Right lobe of liver (tissue), 6 donors: ENCODE data around the gene RBFOX1. TPM values are rescaled to one million over a fixed set of nuclear protein-coding genes. Genes with fewer than 3 reads are reported as not detected.

Source experiments
- ATAC-seq, 4 donors: fragments of 200-7000 bp; cut with Tn5 transposase; one replicate each; pipeline ENCODE4 v1.9.1; 2020; ENCODE audit warnings: mild to moderate bottlenecking in 4 of 4, moderate library complexity in 4 of 4
- DNase-seq, 3 donors: peaks; one replicate each; pipeline ENCODE4 v3.0.0-alpha.2; 2020
- H3K27ac ChIP-seq, 3 donors: fragments of 200-600 bp; one replicate each; pipeline ENCODE4 v1.8.0; 2022
- H3K27me3 ChIP-seq, 2 donors: fragments of 200-600 bp; one replicate each; pipeline ENCODE4 v1.8.0; 2022
- H3K36me3 ChIP-seq, 4 donors: fragments of 200-600 bp; sonication (generic) in 1 of 4; one replicate each; pipeline versions ENCODE4 v1.5.1 to v1.8.0; 2017 to 2022; ENCODE audit warnings: control low read depth in 1 of 4
- H3K4me1 ChIP-seq, 4 donors: fragments of 200-600 bp; sonication (generic) in 1 of 4; one replicate each; pipeline versions ENCODE4 v1.5.1 to v1.8.0; 2017 to 2022; ENCODE audit warnings: control low read depth in 1 of 4
- H3K4me3 ChIP-seq, 3 donors: fragments of 200-600 bp; one replicate each; pipeline ENCODE4 v1.8.0; 2022
- H3K9me3 ChIP-seq, 4 donors: fragments of 200-600 bp; sonication (generic) in 1 of 4; one replicate each; pipeline versions ENCODE4 v1.5.1 to v1.8.0; 2017 to 2022; ENCODE audit warnings: control low read depth in 1 of 4
- POLR2A ChIP-seq: fragments of 450-650 bp; IDR thresholded peaks from one replicate; pipeline ENCODE4 v1.6.1; 2017; ENCODE audit warnings: antibody characterized with exemption, mild to moderate bottlenecking
- WGBS: methylation state at CpG from one replicate; pipeline ENCODE4 v1.1.6; 2018; ENCODE audit warnings: low coverage, low lambda C conversion rate; ENCODE audit not compliant: insufficient coverage; ENCODE audit errors: missing lambda C conversion rate; 5-methylcytosine and 5-hydroxymethylcytosine counted together
- intact Hi-C, 2 donors: fragments of 100-400 bp; cut with DNase I; formaldehyde crosslinking; loops; one replicate each; pipeline versions ENCODE4 v1.11.2 to v1.14.1; 2022
- total RNA-seq, 6 experiments: library from RNA; depleted of rRNA in 2 of 6; stranded (reverse); fragments of >200 nt in 2 of 6; fragmentation: NEBNext Ultra II Directional in 3 of 6; extraction: Animal tissue kit (Norgen Biotek cat#: 25700) in 3 of 6; gene quantifications; one replicate each; pipeline versions ENCODE4 v1.1.0 to v1.2.4, GENCODE V29; 2016 to 2023
- TF ChIP-seq, protein P1 (sequence below), 4 donors: fragments of 200-600 bp in 3 of 4; fragments of 450-650 bp in 1 of 4; IDR thresholded peaks; one replicate each; pipeline versions ENCODE4 v1.5.1 to v1.8.0; 2016 to 2022; ENCODE audit warnings: antibody characterized with exemption in 4 of 4, mild to moderate bottlenecking in 2 of 4
- donor health status: DM: no; HTN: yes; CAD: no.
- donor health status: DM: no; HTN: no; CAD: no.
- donor health status: DM: no; HTN: no; CAD: no.
- donor health status: DM: no; HTN: yes; CAD: no.
- donor health status: DM: no; HTN: yes; CAD: no.

The RBFOX1 gene
- total RNA-seq, 6 experiments from 2014 or later: 0.19 TPM; not detected in 5

GRCh38 chr16:7294020-7294419 is 38.6 kb upstream of the RBFOX1 start:
- Histone ChIP-seq H3K9me3 (no peaks in the 10 kb centered on the region), H3K4me1 (no peaks in the 10 kb centered on the region), H3K4me3 (no peak overlapping the region), H3K36me3 (no peaks in the 10 kb centered on the region), H3K27me3 (no peaks in the 10 kb centered on the region), H3K27ac (no peak overlapping the region)
- DNase-seq: no peak
- ATAC-seq: no peak
- TF ChIP-seq POLR2A: no peak
- TF ChIP-seq, protein P1, sequence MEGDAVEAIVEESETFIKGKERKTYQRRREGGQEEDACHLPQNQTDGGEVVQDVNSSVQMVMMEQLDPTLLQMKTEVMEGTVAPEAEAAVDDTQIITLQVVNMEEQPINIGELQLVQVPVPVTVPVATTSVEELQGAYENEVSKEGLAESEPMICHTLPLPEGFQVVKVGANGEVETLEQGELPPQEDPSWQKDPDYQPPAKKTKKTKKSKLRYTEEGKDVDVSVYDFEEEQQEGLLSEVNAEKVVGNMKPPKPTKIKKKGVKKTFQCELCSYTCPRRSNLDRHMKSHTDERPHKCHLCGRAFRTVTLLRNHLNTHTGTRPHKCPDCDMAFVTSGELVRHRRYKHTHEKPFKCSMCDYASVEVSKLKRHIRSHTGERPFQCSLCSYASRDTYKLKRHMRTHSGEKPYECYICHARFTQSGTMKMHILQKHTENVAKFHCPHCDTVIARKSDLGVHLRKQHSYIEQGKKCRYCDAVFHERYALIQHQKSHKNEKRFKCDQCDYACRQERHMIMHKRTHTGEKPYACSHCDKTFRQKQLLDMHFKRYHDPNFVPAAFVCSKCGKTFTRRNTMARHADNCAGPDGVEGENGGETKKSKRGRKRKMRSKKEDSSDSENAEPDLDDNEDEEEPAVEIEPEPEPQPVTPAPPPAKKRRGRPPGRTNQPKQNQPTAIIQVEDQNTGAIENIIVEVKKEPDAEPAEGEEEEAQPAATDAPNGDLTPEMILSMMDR (IDR thresholded peaks at IDR 0.05): no peak
- intact Hi-C loops: no loop called here
- WGBS: 59% methylated on average over 4 of the region's 4 CpGs

GRCh38 chr16:7303052-7303610 is 29.5 kb upstream of the RBFOX1 start:
- no peak for ATAC-seq
- Histone ChIP-seq H3K4me1 (no peaks in the 10 kb centered on the region), H3K9me3 (no peaks in the 10 kb centered on the region), H3K36me3 (no peaks in the 10 kb centered on the region), H3K27me3 (no peaks in the 10 kb centered on the region), H3K27ac (no peak overlapping the region), H3K4me3 (no peak overlapping the region)
- 3% methylated on average over 28 of the region's 34 CpGs for WGBS
- no peak for TF ChIP-seq POLR2A
- TF ChIP-seq, protein P1 (IDR thresholded peaks at IDR 0.05): no peak
- no peak for DNase-seq
- intact Hi-C loops: no loop called here

GRCh38 chr16:7303660-7304200 is 28.9 kb upstream of the RBFOX1 start:
- ATAC-seq: no peak
- 2% methylated on average over 17 of the region's 20 CpGs for WGBS
- TF ChIP-seq, protein P1 (IDR thresholded peaks at IDR 0.05): no peak
- no peak for TF ChIP-seq POLR2A
- Histone ChIP-seq H3K27me3 (no peaks in the 10 kb centered on the region), H3K9me3 (no peaks in the 10 kb centered on the region), H3K36me3 (no peaks in the 10 kb centered on the region), H3K4me1 (no peaks in the 10 kb centered on the region), H3K27ac (no peak overlapping the region), H3K4me3 (no peak overlapping the region)
- intact Hi-C loops: no loop called here
- DNase-seq: no peak

DNA sequence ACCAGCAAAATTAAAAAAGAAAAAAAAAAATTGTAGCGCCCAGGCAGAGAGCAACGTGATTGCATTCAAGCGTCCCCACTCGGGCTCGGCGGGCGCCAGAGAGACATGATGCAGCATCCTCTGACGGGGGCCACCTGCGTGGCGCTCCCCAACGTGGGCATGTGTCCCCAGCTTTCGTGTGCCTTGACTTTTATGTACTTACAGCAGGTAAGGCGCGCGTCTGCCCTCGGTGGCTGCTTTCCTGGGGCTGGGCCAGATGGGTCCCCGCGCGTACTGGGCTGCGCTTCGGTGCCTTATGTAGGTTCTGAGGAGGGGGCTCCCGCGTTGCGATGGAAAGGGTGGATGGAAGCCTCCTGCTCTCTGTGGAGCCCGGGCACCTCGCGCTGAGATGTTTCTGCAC is 28.4 kb upstream of the RBFOX1 start:
- no peaks in the 10 kb centered on the region for H3K9me3 ChIP-seq
- no peaks in the 10 kb centered on the region for H3K27me3 ChIP-seq
- TF ChIP-seq, protein P1 (IDR thresholded peaks at IDR 0.05): no peak
- no peak for TF ChIP-seq POLR2A
- no peak for ATAC-seq
- no peaks in the 10 kb centered on the region for H3K36me3 ChIP-seq
- no peaks in the 10 kb centered on the region for H3K4me1 ChIP-seq
- no peak for DNase-seq
- intact Hi-C loops: no loop called here
- no peak overlapping the region for H3K27ac ChIP-seq
- 2% methylated on average over 8 of the region's 27 CpGs for WGBS
- H3K4me3 ChIP-seq: no peak overlapping the region
